GM12892 (cell line): ENCODE data around the gene FAM168A.

Experiments
- POLR2A ChIP-seq: IDR thresholded peaks from 2 replicates; pipeline ENCODE4 v1.6.1; 2011; ENCODE audit warnings: low read depth, low read length, control low read depth
- POLR2AphosphoS5 ChIP-seq: IDR thresholded peaks from 2 replicates; pipeline ENCODE4 v1.6.1; 2011; ENCODE audit warnings: low read depth, low read length, control low read depth

GRCh38 chr11:73391665-73392064 lies 206.2 kb downstream of the FAM168A start:
- TF ChIP-seq POLR2AphosphoS5 (no peak), POLR2A (no peak)
